Suprapubic skin (tissue), 4 donors: ENCODE measurements around the gene UGCG. TPM values are rescaled to one million over a fixed set of nuclear protein-coding genes. Genes with fewer than 3 reads are reported as not detected.

ENCODE experiments used
- DNase-seq, 2 donors: peaks; one replicate each; pipeline ENCODE4 v3.0.0-alpha.2; 2019; ENCODE audit warnings: low spot score in 2 of 2
- H3K27ac ChIP-seq: fragments of 200-600 bp; sonication (generic); one replicate; pipeline ENCODE4 v1.5.1; 2019
- H3K27me3 ChIP-seq: fragments of 200-600 bp; sonication (generic); one replicate; pipeline ENCODE4 v1.5.1; 2019
- H3K36me3 ChIP-seq: fragments of 200-600 bp; sonication (generic); one replicate; pipeline ENCODE4 v1.5.1; 2019
- H3K4me1 ChIP-seq: fragments of 200-600 bp; sonication (generic); one replicate; pipeline ENCODE4 v1.5.1; 2019
- H3K4me3 ChIP-seq: fragments of 200-600 bp; sonication (generic); one replicate; pipeline ENCODE4 v1.5.1; 2019; ENCODE audit warnings: mild to moderate bottlenecking
- H3K9me3 ChIP-seq: fragments of 200-600 bp; sonication (generic); one replicate; pipeline ENCODE4 v1.5.1; 2019
- CTCF ChIP-seq, 2 donors: fragments of 200-600 bp in 1 of 2; fragments of 450-650 bp in 1 of 2; sonication (generic) in 1 of 2; IDR thresholded peaks; one replicate each; pipeline ENCODE4 v1.5.1; 2016 to 2019; ENCODE audit warnings: antibody characterized with exemption in 2 of 2, mild to moderate bottlenecking in 1 of 2, moderate library complexity in 1 of 2
- EP300 ChIP-seq: sonication (generic); formaldehyde crosslinking; IDR thresholded peaks from one replicate; pipeline ENCODE4 v1.6.1; 2017; ENCODE audit warnings: antibody characterized with exemption
- POLR2A ChIP-seq, 2 donors: fragments of 450-650 bp; IDR thresholded peaks; one replicate each; pipeline ENCODE4 v1.6.1; 2017; ENCODE audit warnings: antibody characterized with exemption in 2 of 2, mild to moderate bottlenecking in 2 of 2, moderate library complexity in 2 of 2
- POLR2AphosphoS5 ChIP-seq, 3 donors: sonication (generic); formaldehyde crosslinking; IDR thresholded peaks; one replicate each; pipeline ENCODE4 v1.6.1; 2017; ENCODE audit warnings: antibody characterized with exemption in 3 of 3
- WGBS: methylation state at CpG from one replicate; pipeline ENCODE4 v1.1.5; 2018; 5-methylcytosine and 5-hydroxymethylcytosine counted together
- total RNA-seq, 4 donors: library from RNA; depleted of rRNA; stranded (reverse); fragments of >200 nt; gene quantifications; one replicate each; pipeline ENCODE4 v1.1.0, GENCODE V29; 2016

Gene UGCG
- total RNA-seq, 4 donors from 2014 or later = 50.0 to 134 (median 99.8) TPM

- Histone ChIP-seq H3K27ac (no peak overlapping the region), H3K27me3 (no peaks in the 10 kb centered on the region), H3K9me3 (no peaks in the 10 kb centered on the region), H3K4me3 (no peak overlapping the region), H3K36me3 (peaks cover 8% of the 10 kb centered on the region), H3K4me1 (peaks cover 34% of the 10 kb centered on the region)
- no peak for TF ChIP-seq EP300
- TF ChIP-seq POLR2A (IDR thresholded peaks at IDR 0.05) = no peak
- TF ChIP-seq CTCF (IDR thresholded peaks at IDR 0.05) = no peak
- TF ChIP-seq POLR2AphosphoS5 (IDR thresholded peaks at IDR 0.05) = no peak
- 45% methylated on average over 4 of the region's 4 CpGs for WGBS
- no peak for DNase-seq
Measured at GRCh38 chr9:111914749-111915424, 18.3 kb downstream of the UGCG start.

GRCh38 chr9:111915425-111915758 is 18.8 kb downstream of the UGCG start:
- TF ChIP-seq EP300 (no peak), CTCF (IDR thresholded peaks at IDR 0.05) (no peak), POLR2AphosphoS5 (IDR thresholded peaks at IDR 0.05) (no peak), POLR2A (IDR thresholded peaks at IDR 0.05) (no peak)
- WGBS = 86% methylated on average over 3 of the region's 3 CpGs
- H3K27ac ChIP-seq = no peak overlapping the region
- no peaks in the 10 kb centered on the region for H3K9me3 ChIP-seq
- peaks cover 11% of the 10 kb centered on the region for H3K36me3 ChIP-seq
- H3K4me1 ChIP-seq = peaks cover 28% of the 10 kb centered on the region
- H3K4me3 ChIP-seq = no peak overlapping the region
- no peaks in the 10 kb centered on the region for H3K27me3 ChIP-seq
- no peak for DNase-seq

- WGBS = 75% methylated on average over 3 of the region's 3 CpGs
- peaks cover 17% of the 10 kb centered on the region for H3K36me3 ChIP-seq
- no peak for DNase-seq
- no peak for TF ChIP-seq POLR2A (IDR thresholded peaks at IDR 0.05)
- TF ChIP-seq CTCF (IDR thresholded peaks at IDR 0.05) = no peak
- TF ChIP-seq POLR2AphosphoS5 (IDR thresholded peaks at IDR 0.05) = no peak
- TF ChIP-seq EP300 = no peak
- no peak overlapping the region for H3K27ac ChIP-seq
- H3K9me3 ChIP-seq = no peaks in the 10 kb centered on the region
- no peak overlapping the region for H3K4me3 ChIP-seq
- H3K4me1 ChIP-seq = peaks cover 24% of the 10 kb centered on the region
- H3K27me3 ChIP-seq = no peaks in the 10 kb centered on the region
Measured at GRCh38 chr9:111916234-111916645, 19.6 kb downstream of the UGCG start.

- TF ChIP-seq POLR2AphosphoS5 (IDR thresholded peaks at IDR 0.05) (no peak), POLR2A (IDR thresholded peaks at IDR 0.05) (no peak), EP300 (no peak), CTCF (IDR thresholded peaks at IDR 0.05) (no peak)
- Histone ChIP-seq H3K27ac (no peak overlapping the region), H3K9me3 (no peaks in the 10 kb centered on the region), H3K36me3 (peaks cover 17% of the 10 kb centered on the region), H3K27me3 (no peaks in the 10 kb centered on the region), H3K4me1 (peaks cover 28% of the 10 kb centered on the region), H3K4me3 (no peak overlapping the region)
- no peak for DNase-seq
- WGBS = 59% methylated on average over 5 of the region's 5 CpGs
Measured at GRCh38 chr9:111917201-111917600, 20.6 kb downstream of the UGCG start.

- Histone ChIP-seq H3K27me3 (no peaks in the 10 kb centered on the region), H3K27ac (no peak overlapping the region), H3K36me3 (peaks cover 17% of the 10 kb centered on the region), H3K9me3 (no peaks in the 10 kb centered on the region), H3K4me1 (peaks cover 33% of the 10 kb centered on the region), H3K4me3 (no peak overlapping the region)
- DNase-seq = no peak
- 84% methylated on average over 9 of the region's 9 CpGs for WGBS
- TF ChIP-seq POLR2AphosphoS5 (IDR thresholded peaks at IDR 0.05) = no peak
- TF ChIP-seq CTCF (IDR thresholded peaks at IDR 0.05) = no peak
- no peak for TF ChIP-seq POLR2A (IDR thresholded peaks at IDR 0.05)
- TF ChIP-seq EP300 = no peak
Measured at GRCh38 chr9:111917980-111918379, 21.4 kb downstream of the UGCG start.
